Body of pancreas (tissue), 4 donors: ENCODE data around the gene KLK6. TPM values are rescaled to one million over a fixed set of nuclear protein-coding genes. Genes with fewer than 3 reads are reported as not detected.

Source experiments
- ATAC-seq: fragments of 150-250 bp; one replicate; pipeline ENCODE4 v1.9.1; 2016
- DNase-seq, 4 donors: peaks; one replicate each; pipeline ENCODE4 v3.0.0-alpha.2; 2019
- H3K27ac ChIP-seq, 4 donors: fragments of 200-600 bp; sonication (generic); 1 replicate in 3 of 4; 2 replicates in 1 of 4; pipeline versions ENCODE4 v1.5.1 to v1.6.1; 2016 to 2019; ENCODE audit warnings: mild to moderate bottlenecking in 1 of 4, mixed read lengths in 1 of 4, moderate library complexity in 1 of 4
- H3K27me3 ChIP-seq, 2 donors: fragments of 200-600 bp; sonication (generic); one replicate each; pipeline ENCODE4 v1.6.0; 2016; ENCODE audit warnings: mild to moderate bottlenecking in 1 of 2
- H3K36me3 ChIP-seq, 2 donors: fragments of 200-600 bp; sonication (generic); replicated peaks in 1 of 2; 2 replicates each; pipeline ENCODE4 v1.5.1; 2016; ENCODE audit warnings: low read depth in 2 of 2; ENCODE audit not compliant: insufficient read depth in 1 of 2
- H3K4me1 ChIP-seq: fragments of 200-600 bp; sonication (generic); one replicate; pipeline ENCODE4 v1.6.0; 2016
- H3K4me3 ChIP-seq, 2 donors: fragments of 200-600 bp; sonication (generic); 1 replicate in 1 of 2; 2 replicates in 1 of 2; pipeline ENCODE4 v1.5.1; 2016 to 2019
- H3K9me3 ChIP-seq, 3 donors: fragments of 200-600 bp; sonication (generic); 1 replicate in 2 of 3; 2 replicates in 1 of 3; pipeline ENCODE4 v1.5.1; 2016
- CTCF ChIP-seq, 7 experiments: fragments of 450-650 bp in 4 of 7; fragments of 200-600 bp in 3 of 7; sonication (generic) in 3 of 7; IDR thresholded peaks; one replicate each; pipeline ENCODE4 v1.5.1; 2016 to 2019; ENCODE audit warnings: antibody characterized with exemption in 7 of 7
- POLR2A ChIP-seq, 3 donors: fragments of 450-650 bp; IDR thresholded peaks; one replicate each; pipeline ENCODE4 v1.6.1; 2016; ENCODE audit warnings: antibody characterized with exemption in 3 of 3, mild to moderate bottlenecking in 2 of 3
- WGBS, 2 donors: methylation state at CpG; one replicate each; pipeline ENCODE4 v1.1.5; 2017; 5-methylcytosine and 5-hydroxymethylcytosine counted together
- intact Hi-C: fragments of 100-400 bp; cut with DNase I; formaldehyde crosslinking; loops from one replicate; pipeline ENCODE4 v1.15.1; 2023
- total RNA-seq, 2 donors: library from RNA; depleted of rRNA; stranded (reverse); fragments of >200 nt; gene quantifications; one replicate each; pipeline ENCODE4 v1.1.0, GENCODE V29; 2016

KLK6 gene
- total RNA-seq, 2 donors from 2014 or later: not detected

GRCh38 chr19:50909240-50910070 is 59.9 kb downstream of the KLK6 start:
- intact Hi-C loops: no loop called here
- ATAC-seq: peak; percentile 64
- no peaks in the 10 kb centered on the region for H3K36me3 ChIP-seq
- H3K9me3 ChIP-seq: no peaks in the 10 kb centered on the region
- DNase-seq: peak; percentile 31 to 69 (median 56)
- peaks cover 3% of the 10 kb centered on the region for H3K4me1 ChIP-seq
- H3K27me3 ChIP-seq: no peaks in the 10 kb centered on the region
- no peak for TF ChIP-seq CTCF (IDR thresholded peaks at IDR 0.05)
- TF ChIP-seq POLR2A (IDR thresholded peaks at IDR 0.05): no peak
- 5% methylated on average over 22 to 35 of the region's 36 CpGs for WGBS, 2 donors
- no peak overlapping the region for H3K4me3 ChIP-seq
- no peak overlapping the region for H3K27ac ChIP-seq

Other genes starting within 250 kb of the KLK6 start
- 1 to 10 TPM in 1 of 2 donors, under 1 TPM in 1; 0.26 to 2.3 TPM for gene SHANK1, start 249.8 kb downstream of the KLK6 start, total RNA-seq
- 10 to 100 TPM in 1 of 2 donors, 1 to 10 TPM in 1; 5.2 to 24.1 TPM for gene CLEC11A, start 246.2 kb downstream of the KLK6 start, total RNA-seq
- not detected for gene GPR32, start 199.1 kb downstream of the KLK6 start, total RNA-seq
- not detected for gene ACP4, start 179.2 kb downstream of the KLK6 start, total RNA-seq
- gene KLK1, start 145.8 kb downstream of the KLK6 start, total RNA-seq: 100 to 1,000 TPM; 937 to 947 TPM
- not detected for gene KLK15, start 136.0 kb downstream of the KLK6 start, total RNA-seq
- not detected for gene KLK3, start 114.7 kb downstream of the KLK6 start, total RNA-seq
- not detected for gene KLK2, start 96.2 kb downstream of the KLK6 start, total RNA-seq
- not detected for gene KLK4, start 58.2 kb downstream of the KLK6 start, total RNA-seq
- gene KLK5, start 16.6 kb downstream of the KLK6 start, total RNA-seq: not detected
- 1 to 10 TPM in 1 of 2 donors, not detected in 1; 4.2 TPM for gene KLK7, start 14.3 kb upstream of the KLK6 start, total RNA-seq
- not detected for gene KLK8, start 32.0 kb upstream of the KLK6 start, total RNA-seq
- gene KLK10, start 50.1 kb upstream of the KLK6 start, total RNA-seq: not detected
- gene KLK11, start 57.0 kb upstream of the KLK6 start, total RNA-seq: 10 to 100 TPM; 18.4 to 44.8 TPM
- gene KLK12, start 65.4 kb upstream of the KLK6 start, total RNA-seq: not detected
- gene KLK13, start 95.5 kb upstream of the KLK6 start, total RNA-seq: 10 to 100 TPM in 1 of 2 donors, under 1 TPM in 1; 0.52 to 31.6 TPM
- not detected for gene KLK14, start 113.3 kb upstream of the KLK6 start, total RNA-seq
- 10 to 100 TPM in 1 of 2 donors, 1 to 10 TPM in 1; 6.0 to 32.3 TPM for gene CTU1, start 138.8 kb upstream of the KLK6 start, total RNA-seq
- gene SIGLEC9, start 155.3 kb upstream of the KLK6 start, total RNA-seq: 1 to 10 TPM in 1 of 2 donors, under 1 TPM in 1; 0.33 to 1.3 TPM
- gene SIGLEC7, start 172.7 kb upstream of the KLK6 start, total RNA-seq: not detected